HG03097 (cell line): ENCODE measurements around the gene PAK4.

Experiments used
- ATAC-seq: cut with Tn5 transposase; IDR thresholded peaks from one replicate; pipeline ENCODE4 v1.9.1; 2021; ENCODE audit not compliant: unreplicated experiment, low FRiP score

PAK4 gene

GRCh38 chr19:39162441-39163043 lies 37.0 kb downstream of the PAK4 start:
- no peak for ATAC-seq

- no peak for ATAC-seq
These were observed 38.0 kb downstream of the PAK4 start for GRCh38 chr19:39163621-39164020.

GRCh38 chr19:39164289-39164688 lies 38.7 kb downstream of the PAK4 start:
- ATAC-seq: no peak

- no peak for ATAC-seq
These were observed 40.3 kb downstream of the PAK4 start for GRCh38 chr19:39165857-39166256.

- ATAC-seq: no peak
These were observed 41.2 kb downstream of the PAK4 start for GRCh38 chr19:39166571-39167391.

GRCh38 chr19:39167461-39168257 lies 42.1 kb downstream of the PAK4 start:
- no peak for ATAC-seq

- ATAC-seq: no peak
These were observed 42.9 kb downstream of the PAK4 start for GRCh38 chr19:39168258-39169142.

- no peak for ATAC-seq
These were observed 43.7 kb downstream of the PAK4 start for GRCh38 chr19:39169143-39169810.

GRCh38 chr19:39170386-39171231 lies 45.0 kb downstream of the PAK4 start:
- no peak for ATAC-seq

- ATAC-seq: no peak
These were observed 46.2 kb downstream of the PAK4 start for GRCh38 chr19:39171479-39172465.

GRCh38 chr19:39172700-39173501 lies 47.3 kb downstream of the PAK4 start:
- ATAC-seq: no peak

- ATAC-seq: no peak
These were observed 48.0 kb downstream of the PAK4 start for GRCh38 chr19:39173502-39173991.

GRCh38 chr19:39174142-39174541 lies 48.6 kb downstream of the PAK4 start:
- no peak for ATAC-seq

- ATAC-seq: no peak
These were observed 49.3 kb downstream of the PAK4 start for GRCh38 chr19:39174558-39175544.

GRCh38 chr19:39175564-39175963 lies 50.0 kb downstream of the PAK4 start:
- ATAC-seq: no peak
